Renal cortex interstitium (tissue), 15 donors: ENCODE data around the gene ZBTB3. TPM values are rescaled to one million over a fixed set of nuclear protein-coding genes. Genes with fewer than 3 reads are reported as not detected.

ENCODE experiments used
- DNase-seq, 11 donors: peaks; one replicate each; pipeline ENCODE4 v3.0.0-alpha.2; 2013; ENCODE audit warnings: low read depth in 9 of 11, low spot score in 4 of 11; ENCODE audit errors: extremely low read depth in 1 of 11
- long read RNA-seq, 16 experiments: transcript quantifications; one replicate each; lab custom pipeline, GENCODE V29; 2026
- polyA plus RNA-seq, 3 donors: library from polyadenylated mRNA; unstranded; fragments of 120-200 nt; gene quantifications; one replicate each; pipeline ENCODE4 v1.2.1, GENCODE V29; 2013; ENCODE audit not compliant: insufficient read length in 3 of 3

ZBTB3 gene
- polyA plus RNA-seq: 1 to 10 TPM; 7.3 to 8.1 (median 7.5) TPM
- long read RNA-seq, donor 1, partial matches to known transcripts: 0 of 2 reads
- long read RNA-seq, donor 1, other reads (novel, unspliced or antisense): 0 of 2 reads
- long read RNA-seq, donor 2, partial matches to known transcripts: 0 of 1 reads
- long read RNA-seq, donor 2, other reads (novel, unspliced or antisense): 0 of 1 reads
- long read RNA-seq, donor 3, partial matches to known transcripts: 0 of 2 reads
- long read RNA-seq, donor 3, other reads (novel, unspliced or antisense): 0 of 2 reads
- long read RNA-seq, donor 4, partial matches to known transcripts: 0 of 2 reads
- long read RNA-seq, donor 4, other reads (novel, unspliced or antisense): 0 of 2 reads
- long read RNA-seq, donor 5: 0 reads
- long read RNA-seq, donor 6, partial matches to known transcripts: 108 of 226 reads
- long read RNA-seq, donor 6, other reads (novel, unspliced or antisense): 117 of 226 reads
- long read RNA-seq, donor 7, partial matches to known transcripts: 0 of 2 reads
- long read RNA-seq, donor 7, other reads (novel, unspliced or antisense): 0 of 2 reads
- long read RNA-seq, donor 8, partial matches to known transcripts: 0 of 5 reads
- long read RNA-seq, donor 8, other reads (novel, unspliced or antisense): 0 of 5 reads
- long read RNA-seq, donor 9, partial matches to known transcripts: 5 of 7 reads
- long read RNA-seq, donor 9, other reads (novel, unspliced or antisense): 0 of 7 reads
- long read RNA-seq, donor 10: 0 reads
- long read RNA-seq, donor 11, partial matches to known transcripts: 0 of 2 reads
- long read RNA-seq, donor 11, other reads (novel, unspliced or antisense): 0 of 2 reads
- long read RNA-seq, donor 12: 0 reads
- long read RNA-seq, donor 13: 0 reads
- long read RNA-seq, donor 14, partial matches to known transcripts: 0 of 1 reads
- long read RNA-seq, donor 14, other reads (novel, unspliced or antisense): 0 of 1 reads
- long read RNA-seq, donor 15: 0 reads
- long read RNA-seq, donor 16, partial matches to known transcripts: 0 of 4 reads
- long read RNA-seq, donor 16, other reads (novel, unspliced or antisense): 0 of 4 reads

- peak; percentile 92 to 100 (median 98) for DNase-seq
Observed at GRCh38 chr11:62753736-62754603, at the start of gene ZBTB3. TSS of gene ZBTB3 (minus strand) at chr11:62754160. CDS start at chr11:62753664, 496 bp downstream.

- no peak for DNase-seq
Observed at GRCh38 chr11:62801071-62801470, 47.1 kb upstream of the ZBTB3 start.

- no peak for DNase-seq
Observed at GRCh38 chr11:62799486-62799885, 45.5 kb upstream of the ZBTB3 start.

GRCh38 chr11:62796281-62796680 lies 42.3 kb upstream of the ZBTB3 start:
- no peak for DNase-seq

- DNase-seq: no peak
Observed at GRCh38 chr11:62794201-62794775, 40.3 kb upstream of the ZBTB3 start.

- DNase-seq: no peak
Observed at GRCh38 chr11:62792202-62792575, 38.2 kb upstream of the ZBTB3 start.

GRCh38 chr11:62791501-62792201 lies 37.7 kb upstream of the ZBTB3 start, which contains the start of gene TMEM223:
TSS of gene TMEM223 (minus strand) at chr11:62792006. CDS start at chr11:62791994, 12 bp downstream.
- peak in 8 of 11 donors; percentile 62 to 82 (median 76) for DNase-seq

GRCh38 chr11:62789576-62789975 lies 35.6 kb upstream of the ZBTB3 start:
- no peak for DNase-seq

GRCh38 chr11:62788991-62789390 lies 35.0 kb upstream of the ZBTB3 start:
- no peak for DNase-seq

GRCh38 chr11:62787005-62787759 lies 33.2 kb upstream of the ZBTB3 start, which contains the start of gene TMEM179B:
TSS of gene TMEM179B (plus strand) at chr11:62787402. CDS start at chr11:62787432, 30 bp downstream.
- peak; percentile 97 to 99 (median 98) for DNase-seq

- DNase-seq: peak in 9 of 11 donors; percentile 75 to 89 (median 84)
Observed at GRCh38 chr11:62786318-62787004, 32.5 kb upstream of the ZBTB3 start.

- no peak for DNase-seq
Observed at GRCh38 chr11:62782753-62783152, 28.8 kb upstream of the ZBTB3 start.

- DNase-seq: no peak
Observed at GRCh38 chr11:62778441-62778840, 24.5 kb upstream of the ZBTB3 start.

GRCh38 chr11:62777389-62777788 lies 23.4 kb upstream of the ZBTB3 start:
- DNase-seq: no peak

- DNase-seq: no peak
Observed at GRCh38 chr11:62775646-62776045, 21.7 kb upstream of the ZBTB3 start.

GRCh38 chr11:62774407-62774806 lies 20.4 kb upstream of the ZBTB3 start:
- no peak for DNase-seq
